Measurements from ENCODE around the gene CIBAR2. TPM values are rescaled to one million over a fixed set of nuclear protein-coding genes. Genes with fewer than 3 reads are reported as not detected.

Gene CIBAR2
- under 1 TPM; 0.24 to 0.55 (median 0.37) TPM for polyA plus RNA-seq (ENCODE audit: insufficient read length in 3 of 3)
- long read RNA-seq, donor 1: 0 reads
- long read RNA-seq, donor 2: 0 reads
- long read RNA-seq, donor 3: 0 reads
- long read RNA-seq, donor 4: 0 reads
- long read RNA-seq, donor 5: 0 reads
- long read RNA-seq, donor 6: 0 reads
- long read RNA-seq, donor 7: 0 reads
- long read RNA-seq, donor 8: 0 reads
- long read RNA-seq, donor 9: 0 reads
- long read RNA-seq, donor 10: 0 reads
- long read RNA-seq, donor 11: 0 reads
- long read RNA-seq, donor 12: 0 reads
- long read RNA-seq, donor 13: 0 reads
- long read RNA-seq, donor 14: 0 reads
- long read RNA-seq, donor 15: 0 reads
- long read RNA-seq, donor 16: 0 reads

GRCh38 chr16:85112364-85112763 lies at the start of gene CIBAR2:
CIBAR2 (minus strand) TSS chr16:85112472; CDS start chr16:85112352, 120 bp downstream.
- DNase-seq (ENCODE audit: extremely low read depth in 1 of 11, low read depth in 9 of 11, low spot score in 4 of 11): no peak

GRCh38 chr16:85159179-85159980 lies 47.1 kb upstream of the CIBAR2 start:
- DNase-seq (ENCODE audit: extremely low read depth in 1 of 11, low read depth in 9 of 11, low spot score in 4 of 11): no peak

- no peak for DNase-seq (ENCODE audit: extremely low read depth in 1 of 11, low read depth in 9 of 11, low spot score in 4 of 11)
Observed at GRCh38 chr16:85158743-85159178, 46.5 kb upstream of the CIBAR2 start.

GRCh38 chr16:85157813-85158742 lies 45.8 kb upstream of the CIBAR2 start:
- DNase-seq (ENCODE audit: extremely low read depth in 1 of 11, low read depth in 9 of 11, low spot score in 4 of 11): no peak

GRCh38 chr16:85157372-85157771 lies 45.1 kb upstream of the CIBAR2 start:
- DNase-seq (ENCODE audit: extremely low read depth in 1 of 11, low read depth in 9 of 11, low spot score in 4 of 11): no peak

- no peak for DNase-seq (ENCODE audit: extremely low read depth in 1 of 11, low read depth in 9 of 11, low spot score in 4 of 11)
Observed at GRCh38 chr16:85156869-85157268, 44.6 kb upstream of the CIBAR2 start.

- DNase-seq (ENCODE audit: extremely low read depth in 1 of 11, low read depth in 9 of 11, low spot score in 4 of 11): no peak
Observed at GRCh38 chr16:85156440-85156839, 44.2 kb upstream of the CIBAR2 start.

- DNase-seq (ENCODE audit: extremely low read depth in 1 of 11, low read depth in 9 of 11, low spot score in 4 of 11): no peak
Observed at GRCh38 chr16:85153656-85154091, 41.4 kb upstream of the CIBAR2 start.

- DNase-seq (ENCODE audit: extremely low read depth in 1 of 11, low read depth in 9 of 11, low spot score in 4 of 11): no peak
Observed at GRCh38 chr16:85153046-85153445, 40.8 kb upstream of the CIBAR2 start.

- no peak for DNase-seq (ENCODE audit: extremely low read depth in 1 of 11, low read depth in 9 of 11, low spot score in 4 of 11)
Observed at GRCh38 chr16:85152414-85153030, 40.2 kb upstream of the CIBAR2 start.

- no peak for DNase-seq (ENCODE audit: extremely low read depth in 1 of 11, low read depth in 9 of 11, low spot score in 4 of 11)
Observed at GRCh38 chr16:85151603-85152413, 39.5 kb upstream of the CIBAR2 start.

GRCh38 chr16:85151079-85151602 lies 38.9 kb upstream of the CIBAR2 start:
- no peak for DNase-seq (ENCODE audit: extremely low read depth in 1 of 11, low read depth in 9 of 11, low spot score in 4 of 11)

- DNase-seq (ENCODE audit: extremely low read depth in 1 of 11, low read depth in 9 of 11, low spot score in 4 of 11): no peak
Observed at GRCh38 chr16:85150331-85150940, 38.2 kb upstream of the CIBAR2 start.

GRCh38 chr16:85149776-85150175 lies 37.5 kb upstream of the CIBAR2 start:
- no peak for DNase-seq (ENCODE audit: extremely low read depth in 1 of 11, low read depth in 9 of 11, low spot score in 4 of 11)

- DNase-seq (ENCODE audit: extremely low read depth in 1 of 11, low read depth in 9 of 11, low spot score in 4 of 11): no peak
Observed at GRCh38 chr16:85148931-85149330, 36.7 kb upstream of the CIBAR2 start.

GRCh38 chr16:85146922-85147651 lies 34.8 kb upstream of the CIBAR2 start:
- no peak for DNase-seq (ENCODE audit: extremely low read depth in 1 of 11, low read depth in 9 of 11, low spot score in 4 of 11)

- DNase-seq (ENCODE audit: extremely low read depth in 1 of 11, low read depth in 9 of 11, low spot score in 4 of 11): no peak
Observed at GRCh38 chr16:85146532-85146797, 34.2 kb upstream of the CIBAR2 start.
